Choroid plexus epithelial cell (primary cell): ENCODE measurements around the gene PRSS53.
A peak's percentile ranks its signal among the peaks of the same experiment; 100 is the strongest.

Experiments
- DNase-seq: peaks from one replicate; pipeline ENCODE4 v3.0.0-alpha.2; 2010; ENCODE audit warnings: low read depth
- H3K4me3 ChIP-seq: 2 replicates; pipeline ENCODE4 v1.5.1; 2011; ENCODE audit warnings: low read depth, mild to moderate bottlenecking, control low read depth, low read length, moderate library complexity
- CTCF ChIP-seq: conservative IDR thresholded peaks from 2 replicates; pipeline ENCODE4 v1.5.1; 2011; ENCODE audit warnings: low read depth, mild to moderate bottlenecking, control low read depth, inconsistent platforms, low read length, moderate library complexity

Gene PRSS53

GRCh38 chr16:31033709-31034492 is 54.8 kb downstream of the PRSS53 start:
- peak overlapping the region; percentile 100 for H3K4me3 ChIP-seq
- no peak for TF ChIP-seq CTCF
- peak; percentile 85 for DNase-seq
